H9 (cell line): Measurements from ENCODE around the gene LARP4B. TPM values are rescaled to one million over a fixed set of nuclear protein-coding genes. Genes with fewer than 3 reads are reported as not detected.

Experiments used
- DNase-seq: peaks from one replicate; pipeline ENCODE4 v3.0.0-alpha.2; 2017
- H2AFZ ChIP-seq: one replicate; pipeline ENCODE4 v1.6.1; 2013; ENCODE audit warnings: mild to moderate bottlenecking, low read length, control low read depth, moderate library complexity
- H2AK5ac ChIP-seq: 2 replicates; pipeline ENCODE4 v1.6.1; 2013; ENCODE audit warnings: low read length, control low read depth, mixed read lengths; ENCODE audit not compliant: insufficient read length
- H2BK120ac ChIP-seq: one replicate; pipeline ENCODE4 v1.6.1; 2013; ENCODE audit warnings: low read depth, mild to moderate bottlenecking, low read length, control low read depth, inconsistent platforms; ENCODE audit not compliant: poor library complexity, severe bottlenecking
- H2BK12ac ChIP-seq: 2 replicates; pipeline ENCODE4 v1.6.1; 2013; ENCODE audit warnings: low read length, control low read depth, mixed read lengths, low read depth; ENCODE audit not compliant: insufficient read length
- H2BK15ac ChIP-seq: 2 replicates; pipeline ENCODE4 v1.6.1; 2013; ENCODE audit warnings: low read depth, low read length, control low read depth
- H2BK20ac ChIP-seq: one replicate; pipeline ENCODE4 v1.6.1; 2013; ENCODE audit warnings: low read depth, mild to moderate bottlenecking, low read length, control low read depth, inconsistent platforms; ENCODE audit not compliant: poor library complexity, severe bottlenecking
- H2BK5ac ChIP-seq: 2 replicates; pipeline ENCODE4 v1.6.1; 2013; ENCODE audit warnings: low read length, control low read depth, mixed read lengths; ENCODE audit not compliant: insufficient read length
- H3K14ac ChIP-seq: 2 replicates; pipeline ENCODE4 v1.6.1; 2013; ENCODE audit warnings: low read length, control low read depth; ENCODE audit not compliant: insufficient read depth
- H3K18ac ChIP-seq: 2 replicates; pipeline ENCODE4 v1.6.1; 2013; ENCODE audit warnings: low read depth, mild to moderate bottlenecking, mixed read lengths, low read length, control low read depth; ENCODE audit not compliant: insufficient read length
- H3K23ac ChIP-seq: 2 replicates; pipeline ENCODE4 v1.6.1; 2013; ENCODE audit warnings: low read length, control low read depth, mixed read lengths, low read depth; ENCODE audit not compliant: insufficient read length
- H3K23me2 ChIP-seq: 2 replicates; pipeline ENCODE4 v1.6.1; 2013; ENCODE audit warnings: low read depth, mild to moderate bottlenecking, mixed read lengths, low read length, control low read depth; ENCODE audit not compliant: insufficient read length, poor library complexity, severe bottlenecking
- H3K27ac ChIP-seq: 2 replicates; pipeline ENCODE4 v1.5.1; 2013; ENCODE audit warnings: low read length, control low read depth, mixed read lengths, low read depth; ENCODE audit not compliant: insufficient read length
- H3K27me3 ChIP-seq: 2 replicates; pipeline ENCODE4 v1.6.1; 2013; ENCODE audit warnings: low read length, control low read depth, inconsistent platforms; ENCODE audit not compliant: insufficient read depth
- H3K4ac ChIP-seq: 2 replicates; pipeline ENCODE4 v1.6.1; 2013; ENCODE audit warnings: low read depth, mild to moderate bottlenecking, control low read depth, inconsistent platforms, low read length, moderate library complexity
- H3K4me1 ChIP-seq: 2 replicates; pipeline ENCODE4 v1.6.1; 2013; ENCODE audit warnings: low read length, control low read depth, inconsistent platforms; ENCODE audit not compliant: insufficient read depth
- H3K4me2 ChIP-seq: 2 replicates; pipeline ENCODE4 v1.6.1; 2013; ENCODE audit warnings: low read length, control low read depth, mixed read lengths; ENCODE audit not compliant: insufficient read length, insufficient read depth
- H3K56ac ChIP-seq: 2 replicates; pipeline ENCODE4 v1.6.1; 2013; ENCODE audit warnings: low read depth, mild to moderate bottlenecking, mixed read lengths, low read length, control low read depth; ENCODE audit not compliant: insufficient read length
- H3K79me1 ChIP-seq: 2 replicates; pipeline ENCODE4 v1.6.1; 2013; ENCODE audit warnings: low read depth, mild to moderate bottlenecking, moderate library complexity, low read length, control low read depth, inconsistent platforms; ENCODE audit not compliant: insufficient read depth, poor library complexity, severe bottlenecking
- H3K79me2 ChIP-seq: 2 replicates; pipeline ENCODE4 v1.6.1; 2013; ENCODE audit warnings: low read length, control low read depth, inconsistent platforms; ENCODE audit not compliant: insufficient read depth
- H3K9ac ChIP-seq: 2 replicates; pipeline ENCODE4 v1.6.1; 2013; ENCODE audit warnings: low read length, control low read depth, mixed read lengths; ENCODE audit not compliant: insufficient read length; ENCODE audit errors: extremely low read depth
- H3K9me3 ChIP-seq: one replicate; pipeline ENCODE4 v1.6.1; 2013; ENCODE audit warnings: low read depth, low read length, inconsistent platforms; ENCODE audit not compliant: control insufficient read depth
- H3T11ph ChIP-seq: one replicate; pipeline ENCODE4 v1.6.1; 2013; ENCODE audit warnings: mild to moderate bottlenecking, low read length, control low read depth, inconsistent platforms
- H4K20me1 ChIP-seq: one replicate; pipeline ENCODE4 v1.6.1; 2013; ENCODE audit not compliant: control insufficient read depth, insufficient read length, insufficient read depth
- H4K5ac ChIP-seq: 2 replicates; pipeline ENCODE4 v1.6.1; 2013; ENCODE audit warnings: low read depth, mild to moderate bottlenecking, mixed read lengths, low read length, control low read depth; ENCODE audit not compliant: insufficient read length
- H4K8ac ChIP-seq: replicated peaks from 2 replicates; pipeline ENCODE4 v1.6.1; 2013; ENCODE audit warnings: low read length, control low read depth, mixed read lengths, low read depth; ENCODE audit not compliant: insufficient read length
- H4K91ac ChIP-seq: 2 replicates; pipeline ENCODE4 v1.6.1; 2013; ENCODE audit warnings: low read depth, mild to moderate bottlenecking, moderate library complexity, mixed read lengths, low read length, control low read depth; ENCODE audit not compliant: insufficient read length
- H3K27ac Mint-ChIP-seq, 3 experiments: 2 replicates in 2 of 3; 3 replicates in 1 of 3; pipeline ENCODE4 v1.8.0; 2020 to 2021; ENCODE audit warnings: mixed read lengths in 3 of 3, mild to moderate bottlenecking in 1 of 3, moderate library complexity in 1 of 3
- H3K27me3 Mint-ChIP-seq: 2 replicates; pipeline ENCODE4 v1.8.0; 2021; ENCODE audit warnings: low read depth, mild to moderate bottlenecking, moderate library complexity, mixed read lengths
- H3K36me3 Mint-ChIP-seq, 3 experiments: 2 replicates in 2 of 3; 3 replicates in 1 of 3; pipeline ENCODE4 v1.8.0; 2020 to 2021; ENCODE audit warnings: low read depth in 3 of 3, mixed read lengths in 3 of 3; ENCODE audit not compliant: insufficient read depth in 1 of 3
- H3K4me1 Mint-ChIP-seq, 2 experiments: 2 replicates each; pipeline ENCODE4 v1.8.0; 2020; ENCODE audit warnings: mixed read lengths in 2 of 2
- H3K4me3 Mint-ChIP-seq, 2 experiments: 2 replicates in 1 of 2; 3 replicates in 1 of 2; pipeline ENCODE4 v1.8.0; 2020 to 2021; ENCODE audit warnings: mild to moderate bottlenecking in 2 of 2, mixed read lengths in 2 of 2, moderate library complexity in 1 of 2
- H3K9me3 Mint-ChIP-seq, 2 experiments: 2 replicates in 1 of 2; 3 replicates in 1 of 2; pipeline ENCODE4 v1.8.0; 2020; ENCODE audit warnings: mild to moderate bottlenecking in 2 of 2, mixed read lengths in 2 of 2, moderate library complexity in 1 of 2
- CTCF ChIP-seq: fragments of 200-600 bp; sonication (generic); conservative IDR thresholded peaks from 3 replicates; pipeline ENCODE4 v1.8.0; 2021; ENCODE audit warnings: antibody characterized with exemption, mild to moderate bottlenecking
- WGBS: extraction: QIAGEN DNeasy Blood & Tissue Kit; methylation state at CpG from one replicate; pipeline ENCODE4 v1.1.7; 2013; ENCODE audit warnings: missing lambda C conversion rate, low lambda C conversion rate, mixed read lengths; ENCODE audit not compliant: insufficient read length; ENCODE audit errors: extremely low coverage; 5-methylcytosine and 5-hydroxymethylcytosine counted together
- total RNA-seq: library from RNA; stranded (reverse); gene quantifications from 2 replicates; pipeline ENCODE4 v1.2.1, GENCODE V29; 2021

Gene LARP4B
- total RNA-seq, 1 experiment from 2014 or later = 88.9 TPM

GRCh38 chr10:784403-785088, 147.0 kb downstream of the LARP4B start:
- Mint-ChIP-seq H3K36me3 (no peaks in the 10 kb centered on the region), H3K4me3 (peak overlapping the region; percentile 50 to 69), H3K27ac (no peak overlapping the region), H3K9me3 (no peaks in the 10 kb centered on the region), H3K27me3 (peaks cover 60% of the 10 kb centered on the region), H3K4me1 (peaks cover 4 to 6% of the 10 kb centered on the region in 2 experiments; a peak in 2 of 4 replicates)
- Histone ChIP-seq H3K79me2 (no peaks in the 10 kb centered on the region), H4K20me1 (no peaks in the 10 kb centered on the region), H2AK5ac (no peak overlapping the region), H3K9ac (no peak overlapping the region), H2BK5ac (no peak overlapping the region), H3K23me2 (no peaks in the 10 kb centered on the region), H3K9me3 (no peaks in the 10 kb centered on the region), H2AFZ (no peak overlapping the region), H3K4me2 (peak overlapping the region; percentile 16), H2BK15ac (no peak overlapping the region), H3K14ac (no peak overlapping the region; the same call in 1 of the 2 replicates), H3K79me1 (no peaks in the 10 kb centered on the region), H3K4ac (no peak overlapping the region), H4K5ac (no peak overlapping the region), H2BK20ac (no peak overlapping the region), H2BK12ac (no peak overlapping the region), H3K23ac (no peak overlapping the region), H3T11ph (no peak overlapping the region), H3K4me1 (no peaks in the 10 kb centered on the region), H4K8ac (no peak overlapping the region), H3K56ac (no peak overlapping the region), H2BK120ac (no peak overlapping the region), H4K91ac (no peak overlapping the region), H3K27me3 (peaks cover 3% of the 10 kb centered on the region; the same call in 1 of the 2 replicates), H3K27ac (no peak overlapping the region), H3K18ac (no peak overlapping the region)
- TF ChIP-seq CTCF = 0 out of 3 replicates have a peak, but pooled peaks have one; percentile 8
- no CpG with 5 or more reads among the region's 51 CpGs for WGBS
- DNase-seq = peak; percentile 59
